Keratinocyte (primary cell): Measurements from ENCODE around the gene STARD8. TPM values are rescaled to one million over a fixed set of nuclear protein-coding genes. Genes with fewer than 3 reads are reported as not detected.

Experiments used
- DNase-seq: peaks from one replicate; pipeline ENCODE4 v3.0.0-alpha.2; 2011; ENCODE audit warnings: low read depth, missing footprints, low spot score
- FAIRE-seq: peaks from 2 replicates; lab custom pipeline; 2011; peaks lifted over from hg19 to GRCh38; lab: Jason Lieb, UNC
- H2AFZ ChIP-seq: 2 replicates; pipeline ENCODE4 v1.6.0; 2012; ENCODE audit warnings: low read length, control low read depth, inconsistent platforms; ENCODE audit not compliant: control insufficient read depth
- H3K27ac ChIP-seq: 2 replicates; pipeline ENCODE4 v1.5.1; 2011; ENCODE audit warnings: low read length; ENCODE audit not compliant: control insufficient read depth, insufficient read depth
- H3K27me3 ChIP-seq: 3 replicates; pipeline ENCODE4 v1.6.0; 2011; ENCODE audit warnings: low read length; ENCODE audit not compliant: control insufficient read depth, insufficient read depth; ENCODE audit errors: extremely low read depth
- H3K36me3 ChIP-seq, 2 experiments: 2 replicates in 1 of 2; 3 replicates in 1 of 2; pipeline ENCODE4 v1.5.1; 2011; ENCODE audit warnings: low read length in 2 of 2, mild to moderate bottlenecking in 1 of 2; ENCODE audit not compliant: control insufficient read depth in 2 of 2, insufficient read depth in 2 of 2; ENCODE audit errors: extremely low read depth in 1 of 2
- H3K4me1 ChIP-seq: 3 replicates; pipeline ENCODE4 v1.5.1; 2011; ENCODE audit warnings: low read length; ENCODE audit not compliant: control insufficient read depth, insufficient read depth; ENCODE audit errors: extremely low read depth
- H3K4me2 ChIP-seq: 3 replicates; pipeline ENCODE4 v1.6.0; 2011; ENCODE audit warnings: low read depth, low read length; ENCODE audit not compliant: control insufficient read depth, insufficient read depth; ENCODE audit errors: extremely low read depth
- H3K4me3 ChIP-seq, 3 experiments: fragments of 200-600 bp in 1 of 3; sonication (generic) in 1 of 3; 2 replicates in 2 of 3; 3 replicates in 1 of 3; pipeline ENCODE4 v1.5.1; 2011 to 2016; ENCODE audit warnings: low read length in 3 of 3, mild to moderate bottlenecking in 3 of 3, control low read depth in 2 of 3, inconsistent platforms in 1 of 3, low read depth in 1 of 3, mixed read lengths in 1 of 3, mixed run types in 1 of 3, moderate library complexity in 1 of 3; ENCODE audit not compliant: control insufficient read depth in 2 of 3, insufficient read depth in 2 of 3; ENCODE audit errors: extremely low read depth in 1 of 3
- H3K79me2 ChIP-seq: 2 replicates; pipeline ENCODE4 v1.6.0; 2012; ENCODE audit warnings: low read length; ENCODE audit not compliant: control insufficient read depth, insufficient read depth
- H3K9ac ChIP-seq: 3 replicates; pipeline ENCODE4 v1.6.0; 2011; ENCODE audit warnings: low read length; ENCODE audit not compliant: control insufficient read depth, insufficient read depth; ENCODE audit errors: extremely low read depth
- H3K9me1 ChIP-seq: 3 replicates; pipeline ENCODE4 v1.6.0; 2011; ENCODE audit warnings: low read length; ENCODE audit not compliant: control insufficient read depth, insufficient read depth; ENCODE audit errors: extremely low read depth
- H3K9me3 ChIP-seq: 2 replicates; pipeline ENCODE4 v1.5.1; 2012; ENCODE audit warnings: low read depth, low read length; ENCODE audit not compliant: control insufficient read depth
- H4K20me1 ChIP-seq: 3 replicates; pipeline ENCODE4 v1.6.0; 2011; ENCODE audit warnings: low read length; ENCODE audit not compliant: control insufficient read depth, insufficient read depth; ENCODE audit errors: extremely low read depth
- EZH2 ChIP-seq: IDR thresholded peaks from one replicate; pipeline ENCODE4 v1.6.1; 2012; ENCODE audit warnings: inconsistent platforms, mild to moderate bottlenecking, low read length, moderate library complexity
- dilution Hi-C: fragments of 300-500 bp; cut with MboI; formaldehyde crosslinking; loops from one replicate; pipeline ENCODE4 v1.7.0; 2020; ENCODE audit warnings: low sequenced_read_pairs; ENCODE audit not compliant: extremely low pct_ligation_motif_present
- polyA plus RNA-seq, 5 experiments: library from polyadenylated mRNA; depleted of rRNA in 3 of 5; stranded (reverse) in 3 of 5; stranded (forward) in 1 of 5; unstranded in 1 of 5; fragments of >200 nt; gene quantifications; 1 replicate in 1 of 5; 2 replicates in 3 of 5; 3 replicates in 1 of 5; pipeline versions ENCODE4 v1.2.1 to v1.2.3, GENCODE V29; 2011 to 2012; ENCODE audit warnings: missing spikeins in 2 of 5, low read depth in 1 of 5, low replicate concordance in 1 of 5
- TF ChIP-seq, protein P1 (sequence below), 3 experiments: IDR thresholded peaks in 1 of 3; conservative IDR thresholded peaks in 1 of 3; optimal IDR thresholded peaks in 1 of 3; 2 replicates in 2 of 3; 3 replicates in 1 of 3; pipeline versions ENCODE3 to v1.5.1; 2011; ENCODE audit warnings: low read length in 3 of 3, mild to moderate bottlenecking in 3 of 3, moderate library complexity in 2 of 3, control low read depth in 1 of 3, inconsistent platforms in 1 of 3; ENCODE audit not compliant: insufficient read depth in 2 of 3; ENCODE audit errors: extremely low read depth in 1 of 3

The STARD8 gene
- polyA plus RNA-seq, 1 donor (not counting 4 experiments of a cell fraction or from before 2014, with no cell fraction given): 0.07 TPM

GRCh38 chrX:68690936-68691501 lies 43.6 kb downstream of the STARD8 start:
- no peak overlapping the region for H3K27ac ChIP-seq
- dilution Hi-C loops: no loop called here

GRCh38 chrX:68691921-68692320 lies 44.5 kb downstream of the STARD8 start:
- Histone ChIP-seq H3K4me2 (no peak overlapping the region), H3K79me2 (no peaks in the 10 kb centered on the region), H3K36me3 (no peaks in the 10 kb centered on the region), H3K27me3 (peaks cover 5% of the 10 kb centered on the region), H3K4me1 (no peaks in the 10 kb centered on the region), H3K27ac (no peak overlapping the region), H3K9me3 (no peaks in the 10 kb centered on the region), H2AFZ (no peak overlapping the region), H4K20me1 (no peaks in the 10 kb centered on the region), H3K9me1 (no peaks in the 10 kb centered on the region), H3K9ac (no peak overlapping the region), H3K4me3 (no peak overlapping the region)
- TF ChIP-seq, protein P1, sequence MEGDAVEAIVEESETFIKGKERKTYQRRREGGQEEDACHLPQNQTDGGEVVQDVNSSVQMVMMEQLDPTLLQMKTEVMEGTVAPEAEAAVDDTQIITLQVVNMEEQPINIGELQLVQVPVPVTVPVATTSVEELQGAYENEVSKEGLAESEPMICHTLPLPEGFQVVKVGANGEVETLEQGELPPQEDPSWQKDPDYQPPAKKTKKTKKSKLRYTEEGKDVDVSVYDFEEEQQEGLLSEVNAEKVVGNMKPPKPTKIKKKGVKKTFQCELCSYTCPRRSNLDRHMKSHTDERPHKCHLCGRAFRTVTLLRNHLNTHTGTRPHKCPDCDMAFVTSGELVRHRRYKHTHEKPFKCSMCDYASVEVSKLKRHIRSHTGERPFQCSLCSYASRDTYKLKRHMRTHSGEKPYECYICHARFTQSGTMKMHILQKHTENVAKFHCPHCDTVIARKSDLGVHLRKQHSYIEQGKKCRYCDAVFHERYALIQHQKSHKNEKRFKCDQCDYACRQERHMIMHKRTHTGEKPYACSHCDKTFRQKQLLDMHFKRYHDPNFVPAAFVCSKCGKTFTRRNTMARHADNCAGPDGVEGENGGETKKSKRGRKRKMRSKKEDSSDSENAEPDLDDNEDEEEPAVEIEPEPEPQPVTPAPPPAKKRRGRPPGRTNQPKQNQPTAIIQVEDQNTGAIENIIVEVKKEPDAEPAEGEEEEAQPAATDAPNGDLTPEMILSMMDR (optimal IDR thresholded peaks at IDR 0.05 in 1 of 3, IDR thresholded peaks at IDR 0.05 in 1 of 3, conservative IDR thresholded peaks at IDR 0.05 in 1 of 3; ENCODE audit: extremely low read depth in 1 of 3, insufficient read depth in 2 of 3, low read length in 3 of 3): no peak
- no peak for TF ChIP-seq EZH2
- dilution Hi-C loops: no loop called here
- no peak for DNase-seq
- no peak for FAIRE-seq

More at GRCh38 chrX:68690936-68691501, 43.6 kb downstream of the STARD8 start:
- H3K36me3 ChIP-seq: no peaks in the 10 kb centered on the region
- TF ChIP-seq, protein P1 (optimal IDR thresholded peaks at IDR 0.05 in 1 of 3, IDR thresholded peaks at IDR 0.05 in 1 of 3, conservative IDR thresholded peaks at IDR 0.05 in 1 of 3; ENCODE audit: extremely low read depth in 1 of 3, insufficient read depth in 2 of 3, low read length in 3 of 3): no peak
- no peak for TF ChIP-seq EZH2
- H3K4me2 ChIP-seq: no peak overlapping the region
- no peak overlapping the region for H2AFZ ChIP-seq
- no peaks in the 10 kb centered on the region for H3K9me1 ChIP-seq
- H3K9ac ChIP-seq: no peak overlapping the region
- H3K9me3 ChIP-seq: no peaks in the 10 kb centered on the region
- H3K4me3 ChIP-seq: no peak overlapping the region
- FAIRE-seq: no peak
- H3K79me2 ChIP-seq: no peaks in the 10 kb centered on the region
- no peak for DNase-seq
- no peaks in the 10 kb centered on the region for H4K20me1 ChIP-seq
- peaks cover 9% of the 10 kb centered on the region for H3K27me3 ChIP-seq
- peaks cover 3% of the 10 kb centered on the region for H3K4me1 ChIP-seq
